HepG2 (cell line): ENCODE results near the gene ERFL. TPM values are rescaled to one million over a fixed set of nuclear protein-coding genes. Genes with fewer than 3 reads are reported as not detected.
A peak's percentile ranks its signal among the peaks of the same experiment; 100 is the strongest.

Experiments
- HNF4A ChIP-seq: sonication (generic); formaldehyde crosslinking; IDR thresholded peaks from 2 replicates; pipeline ENCODE4 v1.4.0; 2020; ENCODE audit warnings: missing genetic modification reagents
- JUN ChIP-seq: sonication (generic); formaldehyde crosslinking; IDR thresholded peaks from 2 replicates; pipeline ENCODE4 v1.4.0; 2020; ENCODE audit warnings: mild to moderate bottlenecking, missing genetic modification reagents
- MZF1 ChIP-seq: sonication (generic); formaldehyde crosslinking; IDR thresholded peaks from 2 replicates; pipeline ENCODE4 v1.8.1; 2023; ENCODE audit warnings: mild to moderate bottlenecking, missing genetic modification reagents, borderline replicate concordance
- NR3C1 ChIP-seq: sonication (generic); formaldehyde crosslinking; IDR thresholded peaks from 2 replicates; pipeline ENCODE4 v1.4.0; 2020; ENCODE audit warnings: missing genetic modification reagents
- RCOR2 ChIP-seq: IDR thresholded peaks from 2 replicates; pipeline ENCODE4 v1.6.1; 2016; ENCODE audit warnings: missing biosample characterization, missing genetic modification reagents
- SRF ChIP-seq: IDR thresholded peaks from 2 replicates; pipeline ENCODE4 v1.6.1; 2011; ENCODE audit warnings: mild to moderate bottlenecking, low read depth, low read length, moderate library complexity
- TAF1 ChIP-seq: sonication (generic); formaldehyde crosslinking; IDR thresholded peaks from 2 replicates; pipeline ENCODE4 v1.4.0; 2020; ENCODE audit warnings: missing genetic modification reagents
- ZNF530 ChIP-seq: sonication (generic); formaldehyde crosslinking; IDR thresholded peaks from 2 replicates; pipeline ENCODE4 v1.5.0; 2020; ENCODE audit warnings: low read depth, mild to moderate bottlenecking, missing genetic modification reagents
- ZNF549 ChIP-seq: sonication (generic); formaldehyde crosslinking; IDR thresholded peaks from 2 replicates; pipeline ENCODE4 v1.5.0; 2020; ENCODE audit warnings: missing genetic modification reagents
- ZNF746 ChIP-seq: sonication (generic); formaldehyde crosslinking; IDR thresholded peaks from 2 replicates; pipeline ENCODE4 v1.8.0; 2022; ENCODE audit warnings: mild to moderate bottlenecking, missing genetic modification reagents
- ZNF788 ChIP-seq: sonication (generic); formaldehyde crosslinking; IDR thresholded peaks from 2 replicates; pipeline ENCODE4 v1.5.0; 2020; ENCODE audit warnings: mild to moderate bottlenecking, missing genetic modification reagents, borderline replicate concordance
- polyA plus RNA-seq, 8 experiments: library from polyadenylated mRNA; depleted of rRNA in 3 of 8; stranded (reverse) in 7 of 8; unstranded in 1 of 8; fragments of >200 nt; fragmentation: Illumina TruSeq in 4 of 8; extraction: Trizol in 4 of 8; gene quantifications; 2 replicates each; pipeline versions ENCODE4 v1.2.1 to v1.2.3, GENCODE V29; 2011 to 2016; ENCODE audit warnings: low read depth in 4 of 8, missing spikeins in 1 of 8, mixed read lengths in 1 of 8; ENCODE audit not compliant: insufficient read depth in 1 of 8
- total RNA-seq, 5 experiments: library from RNA; depleted of rRNA; stranded (reverse); fragments of >200 nt; fragmentation: Illumina TruSeq; extraction: Trizol; gene quantifications; 2 replicates each; pipeline ENCODE4 v1.2.3, GENCODE V29; 2016; ENCODE audit warnings: low read depth in 1 of 5
- TF ChIP-seq, protein P1 (sequence below): sonication (generic); formaldehyde crosslinking; IDR thresholded peaks from 2 replicates; pipeline ENCODE4 v1.4.0; 2020; ENCODE audit warnings: mild to moderate bottlenecking, missing genetic modification reagents
- TF ChIP-seq, protein P2 (sequence below): sonication (generic); formaldehyde crosslinking; IDR thresholded peaks from 2 replicates; pipeline ENCODE4; 2020; ENCODE audit warnings: missing genetic modification reagents, mild to moderate bottlenecking, borderline replicate concordance
- TF ChIP-seq, protein P3 (sequence below): sonication (generic); formaldehyde crosslinking; IDR thresholded peaks from 2 replicates; pipeline ENCODE4 v1.8.0; 2022; ENCODE audit warnings: mild to moderate bottlenecking, missing genetic modification reagents, moderate library complexity
- TF ChIP-seq, protein P4 (sequence below): IDR thresholded peaks from 2 replicates; pipeline ENCODE4 v1.6.1; 2016; ENCODE audit warnings: low read depth, missing genetic modification reagents, missing compliant biosample characterization
- TF ChIP-seq, protein P5 (sequence below): sonication (generic); formaldehyde crosslinking; IDR thresholded peaks from 2 replicates; pipeline ENCODE4 v1.9.0; 2022; ENCODE audit warnings: missing genetic modification reagents, mild to moderate bottlenecking, borderline replicate concordance

The ERFL gene
- total and polyA plus RNA-seq, 2 of the 13 experiments (the other 11 are each of a cell fraction or from before 2014, with no cell fraction given): not detected

DNA sequence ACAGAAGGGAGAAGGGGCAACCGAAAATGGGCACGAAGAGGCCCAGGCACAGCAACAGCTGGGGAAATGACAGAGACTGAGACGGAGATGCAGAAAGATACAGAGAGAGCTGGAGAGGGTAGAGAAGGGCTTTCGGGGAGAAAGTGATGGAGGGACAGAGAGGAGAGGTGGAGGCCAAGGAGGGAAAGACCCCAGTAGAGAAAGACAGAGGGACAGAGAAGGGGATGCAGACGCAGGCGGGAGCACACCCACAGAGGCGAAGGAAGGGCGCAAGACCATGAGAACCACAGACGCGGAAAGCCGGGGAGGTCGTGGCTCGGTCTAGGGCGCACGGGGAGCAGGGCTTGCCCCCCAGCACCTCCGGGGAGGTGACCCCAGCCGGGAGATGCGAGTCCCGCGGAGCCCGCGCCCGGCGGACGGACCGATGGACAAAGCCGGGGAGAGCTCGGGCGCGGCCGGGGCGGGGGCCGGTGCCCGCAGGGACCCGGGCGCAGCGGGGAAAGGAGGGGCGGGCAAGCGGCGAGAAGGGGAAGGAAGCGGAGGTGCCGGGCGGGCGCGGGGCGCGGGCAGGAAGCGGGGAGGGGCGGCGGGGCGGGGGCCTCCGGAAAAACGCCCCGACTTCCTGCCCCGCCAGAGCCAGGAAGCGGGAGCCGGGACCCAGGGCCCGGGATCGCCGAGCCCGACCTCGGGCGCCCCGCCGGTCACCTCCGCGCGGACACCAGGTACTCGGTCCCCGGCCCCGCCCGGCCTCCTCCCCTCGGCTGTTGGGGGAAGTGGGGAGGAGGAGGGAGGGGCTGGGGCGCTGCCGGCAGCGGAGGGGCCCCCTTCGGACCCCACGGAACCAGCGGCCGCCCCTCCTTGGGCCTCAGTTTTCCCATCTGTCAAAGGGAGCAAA is 45.4 kb downstream of the ERFL start, which contains the start of gene ARHGEF1 (continued):
- TF ChIP-seq, protein P1, sequence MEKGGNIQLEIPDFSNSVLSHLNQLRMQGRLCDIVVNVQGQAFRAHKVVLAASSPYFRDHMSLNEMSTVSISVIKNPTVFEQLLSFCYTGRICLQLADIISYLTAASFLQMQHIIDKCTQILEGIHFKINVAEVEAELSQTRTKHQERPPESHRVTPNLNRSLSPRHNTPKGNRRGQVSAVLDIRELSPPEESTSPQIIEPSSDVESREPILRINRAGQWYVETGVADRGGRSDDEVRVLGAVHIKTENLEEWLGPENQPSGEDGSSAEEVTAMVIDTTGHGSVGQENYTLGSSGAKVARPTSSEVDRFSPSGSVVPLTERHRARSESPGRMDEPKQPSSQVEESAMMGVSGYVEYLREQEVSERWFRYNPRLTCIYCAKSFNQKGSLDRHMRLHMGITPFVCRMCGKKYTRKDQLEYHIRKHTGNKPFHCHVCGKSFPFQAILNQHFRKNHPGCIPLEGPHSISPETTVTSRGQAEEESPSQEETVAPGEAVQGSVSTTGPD (CRISPR knock-in tag): no peak
- TF ChIP-seq RCOR2 (CRISPR knock-in tag) (no peak), ZNF530 (no peak), SRF (no peak), JUN (CRISPR knock-in tag) (no peak), ZNF746 (CRISPR knock-in tag) (no peak), NR3C1 (CRISPR knock-in tag) (no peak), MZF1 (no peak), HNF4A (CRISPR knock-in tag) (no peak), TAF1 (CRISPR knock-in tag) (no peak), ZNF788 (CRISPR knock-in tag) (no peak; the same call in 1 of the 2 replicates), ZNF549 (CRISPR knock-in tag) (no peak)
- TF ChIP-seq, protein P2, sequence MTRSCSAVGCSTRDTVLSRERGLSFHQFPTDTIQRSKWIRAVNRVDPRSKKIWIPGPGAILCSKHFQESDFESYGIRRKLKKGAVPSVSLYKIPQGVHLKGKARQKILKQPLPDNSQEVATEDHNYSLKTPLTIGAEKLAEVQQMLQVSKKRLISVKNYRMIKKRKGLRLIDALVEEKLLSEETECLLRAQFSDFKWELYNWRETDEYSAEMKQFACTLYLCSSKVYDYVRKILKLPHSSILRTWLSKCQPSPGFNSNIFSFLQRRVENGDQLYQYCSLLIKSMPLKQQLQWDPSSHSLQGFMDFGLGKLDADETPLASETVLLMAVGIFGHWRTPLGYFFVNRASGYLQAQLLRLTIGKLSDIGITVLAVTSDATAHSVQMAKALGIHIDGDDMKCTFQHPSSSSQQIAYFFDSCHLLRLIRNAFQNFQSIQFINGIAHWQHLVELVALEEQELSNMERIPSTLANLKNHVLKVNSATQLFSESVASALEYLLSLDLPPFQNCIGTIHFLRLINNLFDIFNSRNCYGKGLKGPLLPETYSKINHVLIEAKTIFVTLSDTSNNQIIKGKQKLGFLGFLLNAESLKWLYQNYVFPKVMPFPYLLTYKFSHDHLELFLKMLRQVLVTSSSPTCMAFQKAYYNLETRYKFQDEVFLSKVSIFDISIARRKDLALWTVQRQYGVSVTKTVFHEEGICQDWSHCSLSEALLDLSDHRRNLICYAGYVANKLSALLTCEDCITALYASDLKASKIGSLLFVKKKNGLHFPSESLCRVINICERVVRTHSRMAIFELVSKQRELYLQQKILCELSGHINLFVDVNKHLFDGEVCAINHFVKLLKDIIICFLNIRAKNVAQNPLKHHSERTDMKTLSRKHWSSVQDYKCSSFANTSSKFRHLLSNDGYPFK (CRISPR knock-in tag): no peak
- TF ChIP-seq, protein P3, sequence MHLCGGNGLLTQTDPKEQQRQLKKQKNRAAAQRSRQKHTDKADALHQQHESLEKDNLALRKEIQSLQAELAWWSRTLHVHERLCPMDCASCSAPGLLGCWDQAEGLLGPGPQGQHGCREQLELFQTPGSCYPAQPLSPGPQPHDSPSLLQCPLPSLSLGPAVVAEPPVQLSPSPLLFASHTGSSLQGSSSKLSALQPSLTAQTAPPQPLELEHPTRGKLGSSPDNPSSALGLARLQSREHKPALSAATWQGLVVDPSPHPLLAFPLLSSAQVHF (CRISPR knock-in tag): no peak
- TF ChIP-seq, protein P4, sequence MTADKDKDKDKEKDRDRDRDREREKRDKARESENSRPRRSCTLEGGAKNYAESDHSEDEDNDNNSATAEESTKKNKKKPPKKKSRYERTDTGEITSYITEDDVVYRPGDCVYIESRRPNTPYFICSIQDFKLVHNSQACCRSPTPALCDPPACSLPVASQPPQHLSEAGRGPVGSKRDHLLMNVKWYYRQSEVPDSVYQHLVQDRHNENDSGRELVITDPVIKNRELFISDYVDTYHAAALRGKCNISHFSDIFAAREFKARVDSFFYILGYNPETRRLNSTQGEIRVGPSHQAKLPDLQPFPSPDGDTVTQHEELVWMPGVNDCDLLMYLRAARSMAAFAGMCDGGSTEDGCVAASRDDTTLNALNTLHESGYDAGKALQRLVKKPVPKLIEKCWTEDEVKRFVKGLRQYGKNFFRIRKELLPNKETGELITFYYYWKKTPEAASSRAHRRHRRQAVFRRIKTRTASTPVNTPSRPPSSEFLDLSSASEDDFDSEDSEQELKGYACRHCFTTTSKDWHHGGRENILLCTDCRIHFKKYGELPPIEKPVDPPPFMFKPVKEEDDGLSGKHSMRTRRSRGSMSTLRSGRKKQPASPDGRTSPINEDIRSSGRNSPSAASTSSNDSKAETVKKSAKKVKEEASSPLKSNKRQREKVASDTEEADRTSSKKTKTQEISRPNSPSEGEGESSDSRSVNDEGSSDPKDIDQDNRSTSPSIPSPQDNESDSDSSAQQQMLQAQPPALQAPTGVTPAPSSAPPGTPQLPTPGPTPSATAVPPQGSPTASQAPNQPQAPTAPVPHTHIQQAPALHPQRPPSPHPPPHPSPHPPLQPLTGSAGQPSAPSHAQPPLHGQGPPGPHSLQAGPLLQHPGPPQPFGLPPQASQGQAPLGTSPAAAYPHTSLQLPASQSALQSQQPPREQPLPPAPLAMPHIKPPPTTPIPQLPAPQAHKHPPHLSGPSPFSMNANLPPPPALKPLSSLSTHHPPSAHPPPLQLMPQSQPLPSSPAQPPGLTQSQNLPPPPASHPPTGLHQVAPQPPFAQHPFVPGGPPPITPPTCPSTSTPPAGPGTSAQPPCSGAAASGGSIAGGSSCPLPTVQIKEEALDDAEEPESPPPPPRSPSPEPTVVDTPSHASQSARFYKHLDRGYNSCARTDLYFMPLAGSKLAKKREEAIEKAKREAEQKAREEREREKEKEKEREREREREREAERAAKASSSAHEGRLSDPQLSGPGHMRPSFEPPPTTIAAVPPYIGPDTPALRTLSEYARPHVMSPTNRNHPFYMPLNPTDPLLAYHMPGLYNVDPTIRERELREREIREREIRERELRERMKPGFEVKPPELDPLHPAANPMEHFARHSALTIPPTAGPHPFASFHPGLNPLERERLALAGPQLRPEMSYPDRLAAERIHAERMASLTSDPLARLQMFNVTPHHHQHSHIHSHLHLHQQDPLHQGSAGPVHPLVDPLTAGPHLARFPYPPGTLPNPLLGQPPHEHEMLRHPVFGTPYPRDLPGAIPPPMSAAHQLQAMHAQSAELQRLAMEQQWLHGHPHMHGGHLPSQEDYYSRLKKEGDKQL (CRISPR knock-in tag): no peak
- TF ChIP-seq, protein P5, sequence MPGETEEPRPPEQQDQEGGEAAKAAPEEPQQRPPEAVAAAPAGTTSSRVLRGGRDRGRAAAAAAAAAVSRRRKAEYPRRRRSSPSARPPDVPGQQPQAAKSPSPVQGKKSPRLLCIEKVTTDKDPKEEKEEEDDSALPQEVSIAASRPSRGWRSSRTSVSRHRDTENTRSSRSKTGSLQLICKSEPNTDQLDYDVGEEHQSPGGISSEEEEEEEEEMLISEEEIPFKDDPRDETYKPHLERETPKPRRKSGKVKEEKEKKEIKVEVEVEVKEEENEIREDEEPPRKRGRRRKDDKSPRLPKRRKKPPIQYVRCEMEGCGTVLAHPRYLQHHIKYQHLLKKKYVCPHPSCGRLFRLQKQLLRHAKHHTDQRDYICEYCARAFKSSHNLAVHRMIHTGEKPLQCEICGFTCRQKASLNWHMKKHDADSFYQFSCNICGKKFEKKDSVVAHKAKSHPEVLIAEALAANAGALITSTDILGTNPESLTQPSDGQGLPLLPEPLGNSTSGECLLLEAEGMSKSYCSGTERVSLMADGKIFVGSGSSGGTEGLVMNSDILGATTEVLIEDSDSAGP (CRISPR knock-in tag): 0 out of 2 replicates have a peak, but pooled peaks have one; percentile 34
